Liver (tissue), 9 donors: ENCODE data around the gene FER. TPM values are rescaled to one million over a fixed set of nuclear protein-coding genes. Genes with fewer than 3 reads are reported as not detected.

ENCODE experiments used
- DNase-seq: peaks from one replicate; pipeline ENCODE4 v3.0.0-alpha.2; 2017; ENCODE audit warnings: low spot score
- H3K27ac ChIP-seq, 2 donors: one replicate each; pipeline ENCODE4 v1.7.0; 2013; ENCODE audit warnings: inconsistent platforms in 2 of 2, low read length in 2 of 2, control low read depth in 1 of 2, low read depth in 1 of 2, mild to moderate bottlenecking in 1 of 2
- H3K27me3 ChIP-seq, 4 donors: one replicate each; pipeline versions ENCODE4 v1.6.1 to v1.7.0; 2013; ENCODE audit warnings: low read length in 3 of 4, inconsistent platforms in 1 of 4, mild to moderate bottlenecking in 1 of 4, moderate library complexity in 1 of 4; ENCODE audit not compliant: control insufficient read depth in 4 of 4, insufficient read depth in 4 of 4
- H3K36me3 ChIP-seq, 4 donors: one replicate each; pipeline versions ENCODE4 v1.6.1 to v1.7.0; 2013; ENCODE audit warnings: low read length in 3 of 4, mild to moderate bottlenecking in 3 of 4, low read depth in 1 of 4, moderate library complexity in 1 of 4; ENCODE audit not compliant: control insufficient read depth in 4 of 4, insufficient read depth in 3 of 4
- H3K4me1 ChIP-seq, 4 donors: one replicate each; pipeline versions ENCODE4 v1.6.1 to v1.7.0; 2013; ENCODE audit warnings: low read length in 3 of 4, mild to moderate bottlenecking in 3 of 4, moderate library complexity in 1 of 4; ENCODE audit not compliant: control insufficient read depth in 4 of 4, insufficient read depth in 4 of 4
- H3K4me3 ChIP-seq, 3 donors: one replicate each; pipeline versions ENCODE4 v1.6.1 to v1.7.0; 2013; ENCODE audit warnings: low read length in 3 of 3, control low read depth in 1 of 3, low read depth in 1 of 3, mild to moderate bottlenecking in 1 of 3
- H3K9ac ChIP-seq, 2 donors: one replicate each; pipeline ENCODE4 v1.7.0; 2013; ENCODE audit warnings: low read length in 2 of 2, mild to moderate bottlenecking in 2 of 2, moderate library complexity in 2 of 2, control low read depth in 1 of 2, low read depth in 1 of 2
- H3K9me3 ChIP-seq, 4 donors: one replicate each; pipeline versions ENCODE4 v1.6.1 to v1.7.0; 2013; ENCODE audit warnings: low read length in 3 of 4; ENCODE audit not compliant: control insufficient read depth in 4 of 4
- EGR1 ChIP-seq, 2 donors: IDR thresholded peaks; 2 replicates each; pipeline ENCODE4 v1.6.1; 2016 to 2018; ENCODE audit warnings: antibody characterized with exemption in 2 of 2, low read depth in 2 of 2
- FOXA1 ChIP-seq: IDR thresholded peaks from 2 replicates; pipeline ENCODE4 v1.6.1; 2016; ENCODE audit warnings: antibody characterized with exemption
- FOXA2 ChIP-seq: IDR thresholded peaks from 2 replicates; pipeline ENCODE4 v1.6.1; 2016; ENCODE audit warnings: antibody characterized with exemption
- GABPA ChIP-seq, 2 donors: IDR thresholded peaks in 1 of 2; conservative IDR thresholded peaks in 1 of 2; 2 replicates each; pipeline ENCODE4 v1.6.1; 2016; ENCODE audit warnings: antibody characterized with exemption in 2 of 2, mild to moderate bottlenecking in 1 of 2, moderate library complexity in 1 of 2
- HNF4A ChIP-seq, 2 donors: conservative IDR thresholded peaks; 2 replicates each; pipeline ENCODE4 v1.6.1; 2016; ENCODE audit warnings: antibody characterized with exemption in 2 of 2, mild to moderate bottlenecking in 2 of 2
- HNF4G ChIP-seq: IDR thresholded peaks from 2 replicates; pipeline ENCODE4 v1.6.1; 2016; ENCODE audit warnings: antibody characterized with exemption
- JUND ChIP-seq, 2 donors: IDR thresholded peaks; 2 replicates each; pipeline ENCODE4 v1.6.1; 2016; ENCODE audit warnings: antibody characterized with exemption in 2 of 2
- NR2F2 ChIP-seq: IDR thresholded peaks from 2 replicates; pipeline ENCODE4 v1.6.1; 2016; ENCODE audit warnings: antibody characterized with exemption
- RAD21 ChIP-seq, 2 donors: IDR thresholded peaks; 2 replicates each; pipeline ENCODE4 v1.6.1; 2016; ENCODE audit warnings: antibody characterized with exemption in 2 of 2, mild to moderate bottlenecking in 2 of 2
- RXRA ChIP-seq, 2 donors: IDR thresholded peaks; 2 replicates each; pipeline ENCODE4 v1.6.1; 2017 to 2018; ENCODE audit warnings: antibody characterized with exemption in 2 of 2, mild to moderate bottlenecking in 1 of 2
- SP1 ChIP-seq: IDR thresholded peaks from 2 replicates; pipeline ENCODE4 v1.6.1; 2018; ENCODE audit warnings: antibody characterized with exemption, mild to moderate bottlenecking
- TAF1 ChIP-seq: conservative IDR thresholded peaks from 2 replicates; pipeline ENCODE4 v1.6.1; 2016; ENCODE audit warnings: antibody characterized with exemption, mild to moderate bottlenecking
- YY1 ChIP-seq: IDR thresholded peaks from 2 replicates; pipeline ENCODE4 v1.6.1; 2016; ENCODE audit warnings: antibody characterized with exemption, mild to moderate bottlenecking
- ZBTB33 ChIP-seq: IDR thresholded peaks from 2 replicates; pipeline ENCODE4 v1.6.1; 2016; ENCODE audit warnings: antibody characterized with exemption
- WGBS: extraction: QIAGEN DNeasy Blood & Tissue Kit; methylation state at CpG from one replicate; pipeline ENCODE4 v1.1.7; 2013; 5-methylcytosine and 5-hydroxymethylcytosine counted together
- polyA plus RNA-seq, 2 donors: library from polyadenylated mRNA; stranded (reverse) in 1 of 2; unstranded in 1 of 2; fragments of 200-250 nt in 1 of 2; fragments of >200 nt in 1 of 2; fragmentation: Nextera tagmentation in 1 of 2; extraction: Ambion mirVana in 1 of 2; gene quantifications; one replicate each; pipeline versions ENCODE4 v1.2.1 to v1.2.3, GENCODE V29; 2013 to 2015
- total RNA-seq, 2 donors: library from RNA; depleted of rRNA; stranded (reverse); fragments of >200 nt; gene quantifications; one replicate each; pipeline ENCODE4 v1.2.3, GENCODE V29; 2014
- TF ChIP-seq, protein P1 (sequence below): IDR thresholded peaks from 2 replicates; pipeline ENCODE4 v1.6.1; 2016; ENCODE audit warnings: antibody characterized with exemption, mild to moderate bottlenecking
- TF ChIP-seq, protein P2 (sequence below): fragments of 150-350 bp; IDR thresholded peaks from 2 replicates; pipeline ENCODE4 v1.5.1; 2017; ENCODE audit warnings: improper control_type of control experiment, low read depth, low read length; ENCODE audit not compliant: missing input control
- TF ChIP-seq, protein P3 (sequence below): IDR thresholded peaks from 2 replicates; pipeline ENCODE4 v1.6.1; 2016; ENCODE audit warnings: antibody characterized with exemption
- TF ChIP-seq, protein P4 (sequence below): IDR thresholded peaks from 2 replicates; pipeline ENCODE4 v1.6.1; 2016; ENCODE audit warnings: antibody characterized with exemption
- donor health status: healthy.
- donor health status: healthy.
- donor health status: healthy.
- donor health status: healthy.
- donor health status: healthy.

FER gene
- total and polyA plus RNA-seq, 4 donors: 0.83 to 9.8 (median 5.9) TPM

- Histone ChIP-seq H3K4me1 (no peaks in the 10 kb centered on the region), H3K27me3 (no peaks in the 10 kb centered on the region), H3K27ac (no peak overlapping the region), H3K9ac (no peak overlapping the region), H3K4me3 (no peak overlapping the region), H3K9me3 (no peaks in the 10 kb centered on the region), H3K36me3 (no peaks in the 10 kb centered on the region)
- no peak for DNase-seq
- WGBS: 98% methylated on average over 3 of the region's 3 CpGs
- TF ChIP-seq EGR1 (IDR thresholded peaks at IDR 0.05; ENCODE audit: low read depth in 2 of 2): no peak
- no peak for TF ChIP-seq JUND (IDR thresholded peaks at IDR 0.05)
- TF ChIP-seq ZBTB33: no peak
- TF ChIP-seq, protein P1, sequence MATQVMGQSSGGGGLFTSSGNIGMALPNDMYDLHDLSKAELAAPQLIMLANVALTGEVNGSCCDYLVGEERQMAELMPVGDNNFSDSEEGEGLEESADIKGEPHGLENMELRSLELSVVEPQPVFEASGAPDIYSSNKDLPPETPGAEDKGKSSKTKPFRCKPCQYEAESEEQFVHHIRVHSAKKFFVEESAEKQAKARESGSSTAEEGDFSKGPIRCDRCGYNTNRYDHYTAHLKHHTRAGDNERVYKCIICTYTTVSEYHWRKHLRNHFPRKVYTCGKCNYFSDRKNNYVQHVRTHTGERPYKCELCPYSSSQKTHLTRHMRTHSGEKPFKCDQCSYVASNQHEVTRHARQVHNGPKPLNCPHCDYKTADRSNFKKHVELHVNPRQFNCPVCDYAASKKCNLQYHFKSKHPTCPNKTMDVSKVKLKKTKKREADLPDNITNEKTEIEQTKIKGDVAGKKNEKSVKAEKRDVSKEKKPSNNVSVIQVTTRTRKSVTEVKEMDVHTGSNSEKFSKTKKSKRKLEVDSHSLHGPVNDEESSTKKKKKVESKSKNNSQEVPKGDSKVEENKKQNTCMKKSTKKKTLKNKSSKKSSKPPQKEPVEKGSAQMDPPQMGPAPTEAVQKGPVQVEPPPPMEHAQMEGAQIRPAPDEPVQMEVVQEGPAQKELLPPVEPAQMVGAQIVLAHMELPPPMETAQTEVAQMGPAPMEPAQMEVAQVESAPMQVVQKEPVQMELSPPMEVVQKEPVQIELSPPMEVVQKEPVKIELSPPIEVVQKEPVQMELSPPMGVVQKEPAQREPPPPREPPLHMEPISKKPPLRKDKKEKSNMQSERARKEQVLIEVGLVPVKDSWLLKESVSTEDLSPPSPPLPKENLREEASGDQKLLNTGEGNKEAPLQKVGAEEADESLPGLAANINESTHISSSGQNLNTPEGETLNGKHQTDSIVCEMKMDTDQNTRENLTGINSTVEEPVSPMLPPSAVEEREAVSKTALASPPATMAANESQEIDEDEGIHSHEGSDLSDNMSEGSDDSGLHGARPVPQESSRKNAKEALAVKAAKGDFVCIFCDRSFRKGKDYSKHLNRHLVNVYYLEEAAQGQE: no peak
- no peak for TF ChIP-seq RXRA (IDR thresholded peaks at IDR 0.05)
- no peak for TF ChIP-seq HNF4A (conservative IDR thresholded peaks at IDR 0.05)
- TF ChIP-seq FOXA1: no peak
- no peak for TF ChIP-seq SP1
- no peak for TF ChIP-seq YY1
- TF ChIP-seq, protein P2, sequence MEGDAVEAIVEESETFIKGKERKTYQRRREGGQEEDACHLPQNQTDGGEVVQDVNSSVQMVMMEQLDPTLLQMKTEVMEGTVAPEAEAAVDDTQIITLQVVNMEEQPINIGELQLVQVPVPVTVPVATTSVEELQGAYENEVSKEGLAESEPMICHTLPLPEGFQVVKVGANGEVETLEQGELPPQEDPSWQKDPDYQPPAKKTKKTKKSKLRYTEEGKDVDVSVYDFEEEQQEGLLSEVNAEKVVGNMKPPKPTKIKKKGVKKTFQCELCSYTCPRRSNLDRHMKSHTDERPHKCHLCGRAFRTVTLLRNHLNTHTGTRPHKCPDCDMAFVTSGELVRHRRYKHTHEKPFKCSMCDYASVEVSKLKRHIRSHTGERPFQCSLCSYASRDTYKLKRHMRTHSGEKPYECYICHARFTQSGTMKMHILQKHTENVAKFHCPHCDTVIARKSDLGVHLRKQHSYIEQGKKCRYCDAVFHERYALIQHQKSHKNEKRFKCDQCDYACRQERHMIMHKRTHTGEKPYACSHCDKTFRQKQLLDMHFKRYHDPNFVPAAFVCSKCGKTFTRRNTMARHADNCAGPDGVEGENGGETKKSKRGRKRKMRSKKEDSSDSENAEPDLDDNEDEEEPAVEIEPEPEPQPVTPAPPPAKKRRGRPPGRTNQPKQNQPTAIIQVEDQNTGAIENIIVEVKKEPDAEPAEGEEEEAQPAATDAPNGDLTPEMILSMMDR: no peak
- no peak for TF ChIP-seq TAF1
- TF ChIP-seq, protein P3, sequence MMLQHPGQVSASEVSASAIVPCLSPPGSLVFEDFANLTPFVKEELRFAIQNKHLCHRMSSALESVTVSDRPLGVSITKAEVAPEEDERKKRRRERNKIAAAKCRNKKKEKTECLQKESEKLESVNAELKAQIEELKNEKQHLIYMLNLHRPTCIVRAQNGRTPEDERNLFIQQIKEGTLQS: no peak
- TF ChIP-seq, protein P4, sequence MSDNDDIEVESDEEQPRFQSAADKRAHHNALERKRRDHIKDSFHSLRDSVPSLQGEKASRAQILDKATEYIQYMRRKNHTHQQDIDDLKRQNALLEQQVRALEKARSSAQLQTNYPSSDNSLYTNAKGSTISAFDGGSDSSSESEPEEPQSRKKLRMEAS: no peak
- no peak for TF ChIP-seq HNF4G
- no peak for TF ChIP-seq NR2F2
- no peak for TF ChIP-seq FOXA2
- no peak for TF ChIP-seq RAD21 (IDR thresholded peaks at IDR 0.05)
- TF ChIP-seq GABPA (IDR thresholded peaks at IDR 0.05 in 1 of 2, conservative IDR thresholded peaks at IDR 0.05 in 1 of 2): no peak
Measured at GRCh38 chr5:108810717-108811116, 63.0 kb downstream of the FER start.
